NCI-H526 treated with DMSO at 0.1 percent for 48 hours (cell line): ENCODE measurements around the gene CCNYL1.
"Not testable (repeated sequence)": the region's sequence is repeated elsewhere in the genome, so short reads cannot be mapped to it uniquely, and the experiment has no call there.

Experiments
- DNase-seq: peaks from one replicate; lab custom pipeline; 2025; lab: John Stamatoyannopoulos, UW

The CCNYL1 gene

GRCh38 chr2:207710814-207711740, at the start of gene CCNYL1:
Gene CCNYL1, plus strand, starts transcription at chr2:207711640. Its CDS starts 257 bp downstream, at chr2:207711897.
- peak; percentile 97 for DNase-seq

- DNase-seq: no peak
These were observed 49.2 kb upstream of the CCNYL1 start for GRCh38 chr2:207662203-207662602.

- DNase-seq: no peak
These were observed 47.4 kb upstream of the CCNYL1 start for GRCh38 chr2:207663870-207664545.

- no peak for DNase-seq
These were observed 40.6 kb upstream of the CCNYL1 start for GRCh38 chr2:207670887-207671286.

GRCh38 chr2:207673431-207673830, 38.0 kb upstream of the CCNYL1 start:
- DNase-seq: no peak

- DNase-seq: no peak
These were observed 37.1 kb upstream of the CCNYL1 start for GRCh38 chr2:207674266-207674774.

- no peak for DNase-seq
These were observed 36.6 kb upstream of the CCNYL1 start for GRCh38 chr2:207674826-207675225.

- no peak for DNase-seq
These were observed 34.5 kb upstream of the CCNYL1 start for GRCh38 chr2:207676827-207677354.

GRCh38 chr2:207681431-207681830, 30.0 kb upstream of the CCNYL1 start:
- DNase-seq: no peak

- no peak for DNase-seq
These were observed 28.9 kb upstream of the CCNYL1 start for GRCh38 chr2:207682557-207682956.

GRCh38 chr2:207683438-207683837, 28.0 kb upstream of the CCNYL1 start:
- no peak for DNase-seq

GRCh38 chr2:207683879-207684627, 27.4 kb upstream of the CCNYL1 start:
- DNase-seq: no peak

GRCh38 chr2:207686812-207687211, 24.6 kb upstream of the CCNYL1 start:
- no peak for DNase-seq

GRCh38 chr2:207688597-207688996, 22.8 kb upstream of the CCNYL1 start:
- no peak for DNase-seq

GRCh38 chr2:207690845-207691461, 20.5 kb upstream of the CCNYL1 start:
- DNase-seq: not testable (repeated sequence)

- DNase-seq: no peak
These were observed 19.0 kb upstream of the CCNYL1 start for GRCh38 chr2:207692206-207693065.

GRCh38 chr2:207693641-207694249, 17.7 kb upstream of the CCNYL1 start:
- DNase-seq: no peak

- no peak for DNase-seq
These were observed 16.6 kb upstream of the CCNYL1 start for GRCh38 chr2:207694811-207695281.

GRCh38 chr2:207695293-207695692, 16.1 kb upstream of the CCNYL1 start:
- no peak for DNase-seq

- not testable (repeated sequence) for DNase-seq
These were observed 14.5 kb upstream of the CCNYL1 start for GRCh38 chr2:207696911-207697310.
